ENCODE results near the gene APOL1. TPM values are rescaled to one million over a fixed set of nuclear protein-coding genes. Genes with fewer than 3 reads are reported as not detected.

The APOL1 gene
- total and polyA plus RNA-seq, 9 of the 15 experiments (the other 6 are each of a cell fraction or from before 2014, with no cell fraction given): 2.5 to 9.7 (median 5.6) TPM

DNA sequence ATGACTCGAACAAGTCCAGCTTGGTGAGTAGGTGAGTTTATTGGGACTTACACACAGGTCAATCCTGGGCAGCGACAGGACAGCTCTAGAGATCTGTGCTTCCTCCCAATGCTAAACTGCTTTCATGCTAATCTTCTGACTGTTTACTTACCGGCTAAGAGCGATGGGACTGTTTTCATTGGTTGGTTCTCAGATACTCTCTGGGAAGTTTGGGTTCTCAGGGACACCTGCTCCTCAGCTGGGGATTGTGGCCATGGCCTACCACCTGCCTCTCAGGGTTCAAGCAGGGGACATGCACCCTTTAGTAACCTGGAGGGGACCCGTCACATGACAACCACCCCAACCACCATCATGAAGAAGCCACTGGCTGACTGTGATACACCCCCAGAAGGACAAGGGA lies 26.7 kb upstream of the APOL1 start (continued):
- TF ChIP-seq CBX2 (IDR thresholded peaks at IDR 0.05; ENCODE audit: insufficient read depth, low read length, poor library complexity, severe bottlenecking) (no peak), XRCC5 (IDR thresholded peaks at IDR 0.05; ENCODE audit: low read depth, low read length) (no peak), CREBBP (IDR thresholded peaks at IDR 0.05; ENCODE audit: low read depth, low read length) (no peak), HLTF (IDR thresholded peaks at IDR 0.05) (no peak)

DNA sequence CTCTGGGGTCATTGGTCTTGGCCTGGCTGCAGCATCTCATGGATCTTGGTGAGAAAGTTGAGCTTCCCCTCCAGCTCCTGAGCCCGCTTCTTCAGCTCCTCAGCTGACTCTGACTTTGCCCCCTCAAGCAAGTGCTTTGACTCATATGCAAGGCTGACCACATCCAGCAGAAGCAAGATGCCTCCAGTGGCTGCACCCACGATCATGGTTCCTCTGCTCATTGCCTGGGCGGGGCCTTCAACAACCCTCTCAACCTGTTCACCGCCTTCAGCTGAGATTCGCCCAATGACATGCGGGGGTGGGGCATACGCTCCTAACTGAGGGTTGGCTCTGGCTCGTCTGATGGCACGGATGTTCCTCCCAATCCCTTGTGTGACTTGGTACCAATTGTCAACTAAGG lies 25.5 kb upstream of the APOL1 start:
- ChIA-PET CTCF (ENCODE audit: low intra/inter-chr PET ratio) (no interaction called here), POLR2A (interaction anchor here (0.6 to 1.8 kb wide), 3 partner anchors 11 to 826 kb away, joined by 3 to 8 read pairs (median 3); partner anchors contain the start of gene APOL2)
- Histone ChIP-seq H3K4me2 (ENCODE audit: insufficient read depth, low read length) (no peak overlapping the region), H2AFZ (ENCODE audit: low read depth, low read length) (no peak overlapping the region), H3K9ac (ENCODE audit: insufficient read depth in 1 of 2, low read depth in 2 of 2, low read length in 2 of 2) (no peak overlapping the region), H3K79me2 (ENCODE audit: control insufficient read depth, insufficient read depth, low read length) (no peaks in the 10 kb centered on the region), H3K9me3 (replicated peaks; ENCODE audit: control insufficient read depth, insufficient read depth, low read depth, low read length) (no peaks in the 10 kb centered on the region), H3K27me3 (ENCODE audit: control insufficient read depth in 2 of 2, insufficient read depth in 2 of 2, low read length in 2 of 2) (no peaks in the 10 kb centered on the region), H3K36me3 (ENCODE audit: control insufficient read depth, insufficient read depth, low read length) (peaks cover 18% of the 10 kb centered on the region; the same call in 1 of the 3 replicates), H3K9me1 (ENCODE audit: control insufficient read depth, insufficient read depth, low read length) (no peaks in the 10 kb centered on the region), H3K4me1 (replicated peaks in 1 of 2; ENCODE audit: control insufficient read depth in 2 of 2, insufficient read depth in 2 of 2, low read length in 2 of 2) (no peaks in the 10 kb centered on the region; a peak in 1 of 5 replicates), H3K27ac (ENCODE audit: extremely low read depth, low read depth, low read length) (no peak overlapping the region), H3K4me3 (no peak overlapping the region), H4K20me1 (replicated peaks; ENCODE audit: control insufficient read depth, insufficient read depth, low read length) (no peaks in the 10 kb centered on the region)
- FAIRE-seq: no peak
- no peak for TF ChIP-seq BRF1 (IDR thresholded peaks at IDR 0.05; ENCODE audit: borderline replicate concordance, extremely low read depth, insufficient read length)
- TF ChIP-seq, protein P1, sequence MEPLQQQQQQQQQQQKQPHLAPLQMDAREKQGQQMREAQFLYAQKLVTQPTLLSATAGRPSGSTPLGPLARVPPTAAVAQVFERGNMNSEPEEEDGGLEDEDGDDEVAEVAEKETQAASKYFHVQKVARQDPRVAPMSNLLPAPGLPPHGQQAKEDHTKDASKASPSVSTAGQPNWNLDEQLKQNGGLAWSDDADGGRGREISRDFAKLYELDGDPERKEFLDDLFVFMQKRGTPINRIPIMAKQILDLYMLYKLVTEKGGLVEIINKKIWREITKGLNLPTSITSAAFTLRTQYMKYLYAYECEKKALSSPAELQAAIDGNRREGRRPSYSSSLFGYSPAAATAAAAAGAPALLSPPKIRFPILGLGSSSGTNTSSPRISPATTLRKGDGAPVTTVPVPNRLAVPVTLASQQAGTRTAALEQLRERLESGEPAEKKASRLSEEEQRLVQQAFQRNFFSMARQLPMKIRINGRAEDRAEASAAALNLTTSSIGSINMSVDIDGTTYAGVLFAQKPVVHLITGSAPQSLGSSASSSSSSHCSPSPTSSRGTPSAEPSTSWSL (CRISPR knock-in tag; IDR thresholded peaks at IDR 0.05; ENCODE audit: borderline replicate concordance): no peak
- ATAC-seq: no peak
- BruUV-seq (replicated peaks): TSS peak; percentile 62
- DNase-seq (ENCODE audit: extremely low read depth in 1 of 4, low spot score in 3 of 4): no peak
- in situ Hi-C loops (cut with MboI): no loop called here
- intact Hi-C loops (cut with micrococcal nuclease): no loop called here
- WGBS (ENCODE audit: insufficient coverage, low coverage, missing lambda C conversion rate): 81% methylated on average over 8 of the region's 9 CpGs

All from K562 (cell line).